NB4 (cell line): ENCODE results near the gene ASPDH.

Source experiments
- POLR2A ChIP-seq: IDR thresholded peaks from 2 replicates; pipeline ENCODE4 v1.6.1; 2011; ENCODE audit warnings: mild to moderate bottlenecking; ENCODE audit not compliant: insufficient read length; ENCODE audit errors: extremely low read depth
- TF ChIP-seq, protein P1 (sequence below): IDR thresholded peaks from one replicate; pipeline ENCODE4 v1.5.1; 2012; ENCODE audit warnings: low read depth, low read length

GRCh38 chr19:50476907-50477238 lies 36.8 kb downstream of the ASPDH start:
- TF ChIP-seq, protein P1, sequence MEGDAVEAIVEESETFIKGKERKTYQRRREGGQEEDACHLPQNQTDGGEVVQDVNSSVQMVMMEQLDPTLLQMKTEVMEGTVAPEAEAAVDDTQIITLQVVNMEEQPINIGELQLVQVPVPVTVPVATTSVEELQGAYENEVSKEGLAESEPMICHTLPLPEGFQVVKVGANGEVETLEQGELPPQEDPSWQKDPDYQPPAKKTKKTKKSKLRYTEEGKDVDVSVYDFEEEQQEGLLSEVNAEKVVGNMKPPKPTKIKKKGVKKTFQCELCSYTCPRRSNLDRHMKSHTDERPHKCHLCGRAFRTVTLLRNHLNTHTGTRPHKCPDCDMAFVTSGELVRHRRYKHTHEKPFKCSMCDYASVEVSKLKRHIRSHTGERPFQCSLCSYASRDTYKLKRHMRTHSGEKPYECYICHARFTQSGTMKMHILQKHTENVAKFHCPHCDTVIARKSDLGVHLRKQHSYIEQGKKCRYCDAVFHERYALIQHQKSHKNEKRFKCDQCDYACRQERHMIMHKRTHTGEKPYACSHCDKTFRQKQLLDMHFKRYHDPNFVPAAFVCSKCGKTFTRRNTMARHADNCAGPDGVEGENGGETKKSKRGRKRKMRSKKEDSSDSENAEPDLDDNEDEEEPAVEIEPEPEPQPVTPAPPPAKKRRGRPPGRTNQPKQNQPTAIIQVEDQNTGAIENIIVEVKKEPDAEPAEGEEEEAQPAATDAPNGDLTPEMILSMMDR = no peak
- TF ChIP-seq POLR2A = no peak
